Thoracic aorta (tissue), 2 donors: ENCODE measurements around the gene IL18R1. TPM values are rescaled to one million over a fixed set of nuclear protein-coding genes. Genes with fewer than 3 reads are reported as not detected.

ENCODE experiments used
- ATAC-seq: fragments of 150-250 bp; one replicate; pipeline ENCODE4 v1.8.0; 2017; ENCODE audit warnings: low read depth; ENCODE audit not compliant: insufficient number of reproducible peaks, low FRiP score
- DNase-seq: peaks from one replicate; pipeline ENCODE4 v3.0.0-alpha.2; 2020; ENCODE audit warnings: low spot score
- H3K27ac ChIP-seq, 2 donors: fragments of 200-600 bp; sonication (generic); 1 replicate in 1 of 2; 2 replicates in 1 of 2; pipeline ENCODE4 v1.5.1; 2016; ENCODE audit warnings: mild to moderate bottlenecking in 2 of 2, moderate library complexity in 2 of 2
- H3K27me3 ChIP-seq: fragments of 200-600 bp; sonication (generic); replicated peaks from 2 replicates; pipeline ENCODE4 v1.6.0; 2016; ENCODE audit warnings: mild to moderate bottlenecking; ENCODE audit not compliant: insufficient read depth
- H3K36me3 ChIP-seq: fragments of 200-600 bp; sonication (generic); one replicate; pipeline ENCODE4 v1.5.1; 2016
- H3K4me1 ChIP-seq, 2 donors: fragments of 200-600 bp; sonication (generic); 1 replicate in 1 of 2; 2 replicates in 1 of 2; pipeline versions ENCODE4 v1.5.1 to v1.6.0; 2016; ENCODE audit warnings: low read depth in 2 of 2, mild to moderate bottlenecking in 1 of 2; ENCODE audit not compliant: control insufficient read depth in 1 of 2
- H3K4me3 ChIP-seq: fragments of 200-600 bp; sonication (generic); 2 replicates; pipeline ENCODE4 v1.5.1; 2016; ENCODE audit warnings: mild to moderate bottlenecking
- H3K9me3 ChIP-seq: fragments of 200-600 bp; sonication (generic); 2 replicates; pipeline ENCODE4 v1.5.1; 2016
- total RNA-seq, 2 donors: library from RNA; depleted of rRNA; stranded (reverse); fragments of >200 nt; gene quantifications; one replicate each; pipeline versions ENCODE4 v1.1.0 to v1.2.3, GENCODE V29; 2016
- TF ChIP-seq, protein P1 (sequence below): fragments of 200-600 bp; sonication (generic); IDR thresholded peaks from one replicate; pipeline ENCODE4 v1.5.1; 2019; ENCODE audit warnings: antibody characterized with exemption

Gene IL18R1
- total RNA-seq, 2 donors from 2014 or later: 9.3 to 22.2 TPM

- no peaks in the 10 kb centered on the region for H3K27me3 ChIP-seq
- ATAC-seq (no peak), DNase-seq (no peak)
- TF ChIP-seq, protein P1, sequence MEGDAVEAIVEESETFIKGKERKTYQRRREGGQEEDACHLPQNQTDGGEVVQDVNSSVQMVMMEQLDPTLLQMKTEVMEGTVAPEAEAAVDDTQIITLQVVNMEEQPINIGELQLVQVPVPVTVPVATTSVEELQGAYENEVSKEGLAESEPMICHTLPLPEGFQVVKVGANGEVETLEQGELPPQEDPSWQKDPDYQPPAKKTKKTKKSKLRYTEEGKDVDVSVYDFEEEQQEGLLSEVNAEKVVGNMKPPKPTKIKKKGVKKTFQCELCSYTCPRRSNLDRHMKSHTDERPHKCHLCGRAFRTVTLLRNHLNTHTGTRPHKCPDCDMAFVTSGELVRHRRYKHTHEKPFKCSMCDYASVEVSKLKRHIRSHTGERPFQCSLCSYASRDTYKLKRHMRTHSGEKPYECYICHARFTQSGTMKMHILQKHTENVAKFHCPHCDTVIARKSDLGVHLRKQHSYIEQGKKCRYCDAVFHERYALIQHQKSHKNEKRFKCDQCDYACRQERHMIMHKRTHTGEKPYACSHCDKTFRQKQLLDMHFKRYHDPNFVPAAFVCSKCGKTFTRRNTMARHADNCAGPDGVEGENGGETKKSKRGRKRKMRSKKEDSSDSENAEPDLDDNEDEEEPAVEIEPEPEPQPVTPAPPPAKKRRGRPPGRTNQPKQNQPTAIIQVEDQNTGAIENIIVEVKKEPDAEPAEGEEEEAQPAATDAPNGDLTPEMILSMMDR: no peak
- H3K27ac ChIP-seq: no peak overlapping the region
- H3K36me3 ChIP-seq: no peaks in the 10 kb centered on the region
- no peak overlapping the region for H3K4me3 ChIP-seq
- H3K4me1 ChIP-seq: no peaks in the 10 kb centered on the region
- H3K9me3 ChIP-seq: no peaks in the 10 kb centered on the region
Measured at GRCh38 chr2:102438111-102438510, 82.5 kb downstream of the IL18R1 start.

GRCh38 chr2:102438578-102438977 is 83.0 kb downstream of the IL18R1 start:
- ATAC-seq: no peak

GRCh38 chr2:102439065-102439695 is 83.6 kb downstream of the IL18R1 start:
- no peaks in the 10 kb centered on the region for H3K36me3 ChIP-seq
- ATAC-seq: no peak
- no peaks in the 10 kb centered on the region for H3K9me3 ChIP-seq
- no peak for DNase-seq
- H3K4me3 ChIP-seq: no peak overlapping the region
- H3K4me1 ChIP-seq: no peaks in the 10 kb centered on the region
- H3K27me3 ChIP-seq: no peaks in the 10 kb centered on the region
- TF ChIP-seq, protein P1: no peak
- no peak overlapping the region for H3K27ac ChIP-seq

More at GRCh38 chr2:102438578-102438977, 83.0 kb downstream of the IL18R1 start:
- Histone ChIP-seq H3K27me3 (no peaks in the 10 kb centered on the region), H3K9me3 (no peaks in the 10 kb centered on the region), H3K27ac (no peak overlapping the region), H3K4me3 (no peak overlapping the region), H3K36me3 (no peaks in the 10 kb centered on the region), H3K4me1 (no peaks in the 10 kb centered on the region)
- TF ChIP-seq, protein P1: no peak
- no peak for DNase-seq

DNA sequence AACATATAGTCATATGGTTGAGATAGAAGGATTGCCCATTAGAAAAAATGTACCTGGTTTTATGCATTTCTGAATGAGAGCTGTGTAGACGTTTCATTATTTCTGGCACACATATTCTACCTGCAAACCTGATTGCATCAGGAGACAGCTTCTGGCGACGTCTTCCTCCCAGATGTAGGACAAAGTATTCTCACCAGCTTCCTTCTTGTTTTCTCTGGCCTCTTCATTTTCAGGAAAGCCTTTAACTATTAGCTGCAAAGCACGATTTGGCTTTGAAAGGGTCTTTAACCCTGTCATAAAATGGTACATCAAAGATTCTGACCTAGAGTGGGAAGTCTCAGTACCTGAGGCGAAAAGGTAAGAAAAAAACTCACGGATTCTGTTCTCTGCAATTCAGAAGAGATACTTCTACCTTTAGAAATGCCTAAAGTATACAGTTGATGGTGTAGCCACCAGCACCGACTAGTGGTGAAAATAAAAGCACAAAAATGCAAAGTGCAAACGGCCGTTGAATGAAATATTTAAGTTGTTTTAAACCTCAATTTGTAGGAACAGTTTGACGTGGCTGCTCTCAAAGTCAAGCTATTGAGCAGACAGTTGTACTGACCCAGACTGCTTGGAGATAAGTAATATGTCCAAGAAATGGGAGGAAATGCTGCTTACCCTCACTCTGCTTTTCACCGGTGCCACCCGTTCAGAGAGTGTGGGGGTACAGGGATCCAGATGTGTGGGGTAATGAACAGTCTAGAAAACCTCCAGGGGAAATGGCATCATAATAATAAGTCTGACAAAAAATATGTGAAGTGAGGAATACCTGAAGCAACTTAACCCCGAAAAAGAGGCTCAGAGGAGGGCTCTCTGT is 87.6 kb downstream of the IL18R1 start:
- Histone ChIP-seq H3K27ac (no peak overlapping the region), H3K4me1 (no peaks in the 10 kb centered on the region), H3K27me3 (no peaks in the 10 kb centered on the region), H3K4me3 (no peak overlapping the region), H3K36me3 (no peaks in the 10 kb centered on the region), H3K9me3 (no peaks in the 10 kb centered on the region)
- TF ChIP-seq, protein P1: peak; percentile 57
- DNase-seq: no peak
- no peak for ATAC-seq

DNA sequence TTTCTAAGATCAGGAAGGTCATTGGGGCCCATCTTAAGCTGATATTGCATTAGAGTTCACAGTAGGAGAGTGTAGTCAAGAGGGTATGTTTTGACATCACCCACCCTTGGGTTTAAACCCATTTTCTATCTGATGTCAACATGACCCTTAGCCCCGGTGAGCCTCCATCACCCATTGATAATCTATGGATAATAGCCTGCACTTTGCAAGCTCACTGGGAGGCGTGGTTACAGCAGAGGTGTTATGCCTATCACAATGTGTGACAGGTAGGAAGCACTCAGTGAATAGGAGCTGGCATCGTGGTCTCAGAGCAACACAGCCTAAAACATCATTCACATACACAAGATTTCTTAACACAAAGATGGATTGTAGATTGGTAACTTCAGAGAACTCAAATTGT is 88.6 kb downstream of the IL18R1 start:
- Histone ChIP-seq H3K4me1 (no peaks in the 10 kb centered on the region), H3K36me3 (no peaks in the 10 kb centered on the region), H3K4me3 (no peak overlapping the region), H3K27ac (no peak overlapping the region), H3K27me3 (no peaks in the 10 kb centered on the region), H3K9me3 (no peaks in the 10 kb centered on the region)
- DNase-seq: no peak
- no peak for ATAC-seq
- TF ChIP-seq, protein P1: no peak
